ENCODE data around the gene CEP57. TPM values are rescaled to one million over a fixed set of nuclear protein-coding genes. Genes with fewer than 3 reads are reported as not detected.
"Not testable (repeated sequence)": the region's sequence is repeated elsewhere in the genome, so short reads cannot be mapped to it uniquely, and the experiment has no call there.

Gene CEP57
- polyA plus RNA-seq, 1 donor (not counting 4 experiments of a cell fraction or from before 2014, with no cell fraction given) = 27.1 TPM

GRCh38 chr11:95853138-95853537 is 62.8 kb downstream of the CEP57 start:
- FAIRE-seq = no peak
- no peak overlapping the region for H3K27ac ChIP-seq (ENCODE audit: control insufficient read depth, insufficient read depth, low read length)
- no peaks in the 10 kb centered on the region for H3K9me1 ChIP-seq (ENCODE audit: control insufficient read depth, extremely low read depth, insufficient read depth, low read length)
- peaks cover 2 to 5% of the 10 kb centered on the region in 2 experiments for H3K36me3 ChIP-seq (ENCODE audit: control insufficient read depth in 2 of 2, extremely low read depth in 1 of 2, insufficient read depth in 2 of 2, low read length in 2 of 2)
- H3K9ac ChIP-seq (ENCODE audit: control insufficient read depth, extremely low read depth, insufficient read depth, low read length) = no peak overlapping the region
- no peak overlapping the region for H3K4me2 ChIP-seq (ENCODE audit: control insufficient read depth, extremely low read depth, insufficient read depth, low read depth, low read length)
- H3K4me1 ChIP-seq (ENCODE audit: control insufficient read depth, extremely low read depth, insufficient read depth, low read length) = no peaks in the 10 kb centered on the region
- dilution Hi-C loops (cut with MboI; ENCODE audit: extremely low pct_ligation_motif_present, low sequenced_read_pairs) = no loop called here
- H3K4me3 ChIP-seq (ENCODE audit: control insufficient read depth in 2 of 3, extremely low read depth in 1 of 3, insufficient read depth in 2 of 3, low read depth in 1 of 3, low read length in 3 of 3) = no peak overlapping the region
- no peaks in the 10 kb centered on the region for H3K9me3 ChIP-seq (ENCODE audit: control insufficient read depth, low read depth, low read length)
- H3K27me3 ChIP-seq (ENCODE audit: control insufficient read depth, extremely low read depth, insufficient read depth, low read length) = no peaks in the 10 kb centered on the region
- no peaks in the 10 kb centered on the region for H3K79me2 ChIP-seq (ENCODE audit: control insufficient read depth, insufficient read depth, low read length)
- no peaks in the 10 kb centered on the region for H4K20me1 ChIP-seq (ENCODE audit: control insufficient read depth, extremely low read depth, insufficient read depth, low read length)
- no peak for TF ChIP-seq EZH2 (IDR thresholded peaks at IDR 0.05; ENCODE audit: low read length)
- TF ChIP-seq, protein P1, sequence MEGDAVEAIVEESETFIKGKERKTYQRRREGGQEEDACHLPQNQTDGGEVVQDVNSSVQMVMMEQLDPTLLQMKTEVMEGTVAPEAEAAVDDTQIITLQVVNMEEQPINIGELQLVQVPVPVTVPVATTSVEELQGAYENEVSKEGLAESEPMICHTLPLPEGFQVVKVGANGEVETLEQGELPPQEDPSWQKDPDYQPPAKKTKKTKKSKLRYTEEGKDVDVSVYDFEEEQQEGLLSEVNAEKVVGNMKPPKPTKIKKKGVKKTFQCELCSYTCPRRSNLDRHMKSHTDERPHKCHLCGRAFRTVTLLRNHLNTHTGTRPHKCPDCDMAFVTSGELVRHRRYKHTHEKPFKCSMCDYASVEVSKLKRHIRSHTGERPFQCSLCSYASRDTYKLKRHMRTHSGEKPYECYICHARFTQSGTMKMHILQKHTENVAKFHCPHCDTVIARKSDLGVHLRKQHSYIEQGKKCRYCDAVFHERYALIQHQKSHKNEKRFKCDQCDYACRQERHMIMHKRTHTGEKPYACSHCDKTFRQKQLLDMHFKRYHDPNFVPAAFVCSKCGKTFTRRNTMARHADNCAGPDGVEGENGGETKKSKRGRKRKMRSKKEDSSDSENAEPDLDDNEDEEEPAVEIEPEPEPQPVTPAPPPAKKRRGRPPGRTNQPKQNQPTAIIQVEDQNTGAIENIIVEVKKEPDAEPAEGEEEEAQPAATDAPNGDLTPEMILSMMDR (optimal IDR thresholded peaks at IDR 0.05 in 1 of 3, IDR thresholded peaks at IDR 0.05 in 1 of 3, conservative IDR thresholded peaks at IDR 0.05 in 1 of 3; ENCODE audit: extremely low read depth in 1 of 3, insufficient read depth in 2 of 3, low read length in 3 of 3) = no peak
- no peak for DNase-seq (ENCODE audit: low read depth, low spot score)
- H2AFZ ChIP-seq (ENCODE audit: control insufficient read depth, low read length) = no peak overlapping the region

GRCh38 chr11:95853862-95854261 is 63.6 kb downstream of the CEP57 start:
- TF ChIP-seq, protein P1 (optimal IDR thresholded peaks at IDR 0.05 in 1 of 3, IDR thresholded peaks at IDR 0.05 in 1 of 3, conservative IDR thresholded peaks at IDR 0.05 in 1 of 3; ENCODE audit: extremely low read depth in 1 of 3, insufficient read depth in 2 of 3, low read length in 3 of 3) = no peak
- TF ChIP-seq EZH2 (IDR thresholded peaks at IDR 0.05; ENCODE audit: low read length) = no peak
- no peak overlapping the region for H3K27ac ChIP-seq (ENCODE audit: control insufficient read depth, insufficient read depth, low read length)
- no peak overlapping the region for H2AFZ ChIP-seq (ENCODE audit: control insufficient read depth, low read length)
- H3K4me3 ChIP-seq (ENCODE audit: control insufficient read depth in 2 of 3, extremely low read depth in 1 of 3, insufficient read depth in 2 of 3, low read depth in 1 of 3, low read length in 3 of 3) = no peak overlapping the region
- FAIRE-seq (no peak), DNase-seq (ENCODE audit: low read depth, low spot score) (no peak)
- H3K79me2 ChIP-seq (ENCODE audit: control insufficient read depth, insufficient read depth, low read length) = no peaks in the 10 kb centered on the region
- no peaks in the 10 kb centered on the region for H4K20me1 ChIP-seq (ENCODE audit: control insufficient read depth, extremely low read depth, insufficient read depth, low read length)
- no peaks in the 10 kb centered on the region for H3K9me1 ChIP-seq (ENCODE audit: control insufficient read depth, extremely low read depth, insufficient read depth, low read length)
- peaks cover 2 to 5% of the 10 kb centered on the region in 2 experiments for H3K36me3 ChIP-seq (ENCODE audit: control insufficient read depth in 2 of 2, extremely low read depth in 1 of 2, insufficient read depth in 2 of 2, low read length in 2 of 2)
- H3K4me2 ChIP-seq (ENCODE audit: control insufficient read depth, extremely low read depth, insufficient read depth, low read depth, low read length) = no peak overlapping the region
- no peaks in the 10 kb centered on the region for H3K4me1 ChIP-seq (ENCODE audit: control insufficient read depth, extremely low read depth, insufficient read depth, low read length)
- no peak overlapping the region for H3K9ac ChIP-seq (ENCODE audit: control insufficient read depth, extremely low read depth, insufficient read depth, low read length)
- dilution Hi-C loops (cut with MboI; ENCODE audit: extremely low pct_ligation_motif_present, low sequenced_read_pairs) = no loop called here
- H3K9me3 ChIP-seq (ENCODE audit: control insufficient read depth, low read depth, low read length) = no peaks in the 10 kb centered on the region
- H3K27me3 ChIP-seq (ENCODE audit: control insufficient read depth, extremely low read depth, insufficient read depth, low read length) = no peaks in the 10 kb centered on the region

GRCh38 chr11:95854362-95854761 is 64.1 kb downstream of the CEP57 start:
- H4K20me1 ChIP-seq (ENCODE audit: control insufficient read depth, extremely low read depth, insufficient read depth, low read length); dilution Hi-C loops (cut with MboI; ENCODE audit: extremely low pct_ligation_motif_present, low sequenced_read_pairs); H3K4me1 ChIP-seq (ENCODE audit: control insufficient read depth, extremely low read depth, insufficient read depth, low read length); H2AFZ ChIP-seq (ENCODE audit: control insufficient read depth, low read length); H3K79me2 ChIP-seq (ENCODE audit: control insufficient read depth, insufficient read depth, low read length); H3K27ac ChIP-seq (ENCODE audit: control insufficient read depth, insufficient read depth, low read length); H3K4me2 ChIP-seq (ENCODE audit: control insufficient read depth, extremely low read depth, insufficient read depth, low read depth, low read length); H3K36me3 ChIP-seq (ENCODE audit: control insufficient read depth in 2 of 2, extremely low read depth in 1 of 2, insufficient read depth in 2 of 2, low read length in 2 of 2); H3K27me3 ChIP-seq (ENCODE audit: control insufficient read depth, extremely low read depth, insufficient read depth, low read length); H3K4me3 ChIP-seq (ENCODE audit: control insufficient read depth in 2 of 3, extremely low read depth in 1 of 3, insufficient read depth in 2 of 3, low read depth in 1 of 3, low read length in 3 of 3); H3K9ac ChIP-seq (ENCODE audit: control insufficient read depth, extremely low read depth, insufficient read depth, low read length); H3K9me1 ChIP-seq (ENCODE audit: control insufficient read depth, extremely low read depth, insufficient read depth, low read length); H3K9me3 ChIP-seq (ENCODE audit: control insufficient read depth, low read depth, low read length); DNase-seq (ENCODE audit: low read depth, low spot score): not testable (repeated sequence)
- peak; percentile 5 for FAIRE-seq

DNA sequence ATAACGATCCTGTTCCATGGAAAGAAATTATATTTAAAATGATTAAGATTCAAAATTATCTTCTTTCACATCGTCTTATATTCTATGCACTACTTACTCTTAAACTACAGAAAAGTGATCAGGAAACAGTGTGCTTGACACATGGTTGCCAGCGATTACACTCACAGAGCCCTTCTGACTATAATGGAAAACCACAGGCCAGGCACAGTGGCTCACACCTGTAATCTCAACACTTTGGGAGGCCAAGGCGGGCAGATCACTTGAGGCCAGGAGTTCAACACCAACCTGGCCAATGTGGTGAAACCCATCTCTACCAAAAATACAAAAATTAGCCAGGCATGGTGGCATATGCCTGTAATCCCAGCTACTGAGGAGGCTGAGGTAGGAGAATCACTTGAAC is 69.7 kb downstream of the CEP57 start:
- H3K79me2 ChIP-seq (ENCODE audit: control insufficient read depth, insufficient read depth, low read length); FAIRE-seq; H3K9me3 ChIP-seq (ENCODE audit: control insufficient read depth, low read depth, low read length); H3K27me3 ChIP-seq (ENCODE audit: control insufficient read depth, extremely low read depth, insufficient read depth, low read length); H3K4me2 ChIP-seq (ENCODE audit: control insufficient read depth, extremely low read depth, insufficient read depth, low read depth, low read length); H3K9ac ChIP-seq (ENCODE audit: control insufficient read depth, extremely low read depth, insufficient read depth, low read length); H2AFZ ChIP-seq (ENCODE audit: control insufficient read depth, low read length); H3K36me3 ChIP-seq (ENCODE audit: control insufficient read depth in 2 of 2, extremely low read depth in 1 of 2, insufficient read depth in 2 of 2, low read length in 2 of 2); H3K4me3 ChIP-seq (ENCODE audit: control insufficient read depth in 2 of 3, extremely low read depth in 1 of 3, insufficient read depth in 2 of 3, low read depth in 1 of 3, low read length in 3 of 3); DNase-seq (ENCODE audit: low read depth, low spot score); H3K27ac ChIP-seq (ENCODE audit: control insufficient read depth, insufficient read depth, low read length); dilution Hi-C loops (cut with MboI; ENCODE audit: extremely low pct_ligation_motif_present, low sequenced_read_pairs); H3K4me1 ChIP-seq (ENCODE audit: control insufficient read depth, extremely low read depth, insufficient read depth, low read length); H4K20me1 ChIP-seq (ENCODE audit: control insufficient read depth, extremely low read depth, insufficient read depth, low read length); H3K9me1 ChIP-seq (ENCODE audit: control insufficient read depth, extremely low read depth, insufficient read depth, low read length): not testable (repeated sequence)
